HG02870 (cell line): ENCODE data around the gene E2F2.
A peak's percentile ranks its signal among the peaks of the same experiment; 100 is the strongest.

Experiments
- ATAC-seq: cut with Tn5 transposase; IDR thresholded peaks from one replicate; pipeline ENCODE4 v1.9.1; 2021; ENCODE audit warnings: mild to moderate bottlenecking, moderate library complexity; ENCODE audit not compliant: unreplicated experiment

The E2F2 gene

DNA sequence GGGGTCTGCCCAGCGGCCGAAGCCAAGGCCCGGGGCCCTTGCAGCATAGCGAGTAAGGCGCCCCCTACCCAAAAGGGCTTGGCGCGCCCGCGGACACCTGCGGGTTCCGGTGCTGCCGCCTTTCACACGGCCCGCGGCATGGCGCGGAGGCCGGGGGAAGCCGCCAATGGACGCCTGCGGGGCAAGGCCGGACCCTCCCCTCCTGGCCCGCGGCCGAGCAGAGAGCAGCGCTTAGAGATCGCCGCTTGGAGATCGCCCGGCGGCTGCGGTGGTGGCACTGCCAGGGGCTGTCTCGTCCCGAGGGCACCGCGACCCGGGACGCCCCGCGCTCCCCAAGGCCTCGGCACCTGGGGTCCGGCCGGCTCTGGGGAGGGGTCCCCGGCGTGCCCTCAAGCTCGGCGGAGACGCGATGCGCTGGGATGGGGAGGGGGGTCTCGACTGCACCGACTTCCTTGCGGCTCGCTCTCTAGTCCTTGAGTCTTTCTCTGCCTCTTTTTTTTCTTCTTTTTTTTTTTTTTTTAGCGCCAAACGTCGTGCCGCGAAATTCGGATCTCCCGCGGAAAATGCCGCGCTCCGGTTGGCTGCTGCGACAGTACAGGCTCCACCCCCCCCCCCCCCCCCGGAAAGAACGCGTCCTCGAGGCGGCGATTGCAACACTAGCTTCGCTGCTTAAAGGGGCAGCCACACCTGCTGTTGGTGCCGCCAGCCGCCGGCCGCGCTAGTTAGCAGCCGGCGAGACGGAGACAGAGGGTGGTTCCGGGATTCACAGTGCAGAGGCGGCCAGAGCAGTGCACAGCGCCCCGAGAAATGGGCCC, at the start of gene E2F2:
E2F2 (minus strand) TSS at position 487 of the 815 bp plus-strand sequence; CDS start at position 47, 440 bp downstream.
- peak; percentile 46 for ATAC-seq

DNA sequence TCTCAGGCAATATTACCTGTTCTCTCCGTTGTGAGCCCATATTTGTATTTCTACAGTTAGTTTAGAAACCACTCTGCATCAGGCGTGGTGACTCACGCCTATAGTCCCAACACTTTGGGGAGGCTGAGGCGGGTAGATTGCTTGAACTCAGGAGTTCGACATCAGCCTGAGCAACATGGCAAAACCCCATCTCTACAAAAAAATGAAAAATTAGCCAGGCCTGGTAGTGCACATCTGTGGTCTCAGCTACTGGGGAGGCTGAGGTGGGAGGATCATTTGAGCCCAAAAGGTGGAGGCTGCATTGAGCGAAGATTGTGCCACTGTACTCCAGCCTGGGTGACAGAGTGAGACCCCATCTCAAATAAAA, 47.9 kb upstream of the E2F2 start:
- ATAC-seq = no peak

DNA sequence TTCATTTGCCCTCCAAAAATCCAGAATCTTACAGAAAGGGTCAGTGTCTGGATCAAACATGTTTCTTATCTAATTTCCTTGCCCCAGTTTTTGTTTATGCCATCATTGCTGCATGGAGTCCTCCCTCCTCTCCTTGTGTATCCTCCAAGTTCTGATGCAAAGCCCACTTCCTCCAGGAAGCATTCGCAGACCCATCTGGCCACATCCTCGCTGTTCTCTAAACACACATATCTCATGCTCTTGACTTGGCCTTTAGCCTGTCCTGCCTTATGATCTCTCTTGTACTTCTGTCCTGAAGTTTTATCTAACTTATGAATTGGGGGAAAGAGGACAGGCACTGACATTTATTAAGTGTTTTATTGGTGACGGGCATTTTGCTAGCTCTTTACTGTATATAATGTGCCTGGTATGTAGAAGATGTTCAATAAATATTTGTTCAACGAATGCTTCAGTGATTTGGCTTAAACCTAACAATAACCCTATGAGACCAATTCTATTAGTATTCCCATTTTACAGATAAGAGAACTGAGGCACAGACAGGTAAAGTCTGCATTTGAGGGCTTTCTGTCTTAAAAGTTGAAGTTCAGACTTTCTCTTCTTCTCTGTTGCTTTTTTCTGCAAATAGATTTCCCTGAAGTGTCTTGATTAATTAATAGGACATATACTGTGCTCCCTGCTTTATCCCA, 47.4 kb upstream of the E2F2 start:
- no peak for ATAC-seq

- ATAC-seq = peak; percentile 78
Observed at GRCh38 chr1:23577056-23578004, 46.3 kb upstream of the E2F2 start.

DNA sequence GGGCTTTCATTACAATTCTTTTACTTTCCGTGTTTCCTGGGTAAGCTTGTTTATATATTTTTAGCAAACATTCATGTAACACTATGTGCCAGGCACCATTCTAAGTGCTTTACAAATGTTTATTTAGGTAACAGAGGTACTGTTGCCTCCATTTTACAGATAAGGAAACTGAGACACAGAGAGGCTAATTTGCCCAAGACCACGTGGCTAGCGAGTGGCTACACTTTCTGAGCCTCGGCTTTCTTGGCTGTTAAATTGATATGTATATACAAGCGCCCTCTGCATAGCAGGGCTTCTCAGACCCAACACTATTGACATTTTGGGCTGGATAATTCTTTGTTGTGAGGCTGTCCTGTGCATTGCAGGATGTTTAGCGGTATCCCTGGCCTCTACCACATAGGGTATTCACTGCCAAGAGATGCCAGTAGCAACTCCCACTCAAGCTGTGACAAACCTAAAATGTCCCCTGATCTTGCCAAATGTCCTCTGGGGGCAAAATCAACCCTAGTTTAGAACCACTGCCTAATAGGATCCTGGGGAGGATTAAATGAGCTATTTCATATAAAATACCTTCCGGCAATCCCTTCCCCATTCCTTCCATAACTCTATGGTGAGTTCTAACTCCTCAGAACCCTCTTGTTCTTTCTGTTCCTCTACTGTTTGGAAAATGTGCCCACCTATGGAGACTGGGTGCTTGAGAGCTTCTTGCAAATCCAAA, 45.5 kb upstream of the E2F2 start:
- ATAC-seq = no peak

- no peak for ATAC-seq
Observed at GRCh38 chr1:23575226-23575810, 44.3 kb upstream of the E2F2 start.

DNA sequence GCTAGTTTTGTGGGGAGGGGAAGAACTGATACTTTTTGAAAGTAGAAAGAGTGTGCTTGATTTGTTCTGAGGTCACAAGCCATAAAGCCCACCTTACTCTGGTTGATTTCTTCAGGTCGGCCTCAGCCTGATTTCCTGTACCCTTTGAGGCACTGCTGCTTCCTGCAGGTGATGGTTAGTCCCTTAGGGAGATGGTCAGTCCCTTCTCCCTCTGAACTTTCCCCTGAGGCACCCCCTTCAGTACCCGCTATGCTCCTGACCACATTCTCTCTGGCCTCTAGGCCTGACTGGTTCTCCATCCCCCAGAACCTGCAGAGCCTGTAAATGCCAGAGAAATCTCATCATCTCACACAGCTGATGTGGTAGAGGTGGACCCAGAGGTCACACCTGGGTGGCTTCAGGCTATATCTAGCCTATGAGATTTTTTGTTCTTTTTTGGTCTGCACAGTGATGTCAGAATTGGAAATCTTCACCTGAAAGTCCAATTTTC, 43.3 kb upstream of the E2F2 start:
- no peak for ATAC-seq

DNA sequence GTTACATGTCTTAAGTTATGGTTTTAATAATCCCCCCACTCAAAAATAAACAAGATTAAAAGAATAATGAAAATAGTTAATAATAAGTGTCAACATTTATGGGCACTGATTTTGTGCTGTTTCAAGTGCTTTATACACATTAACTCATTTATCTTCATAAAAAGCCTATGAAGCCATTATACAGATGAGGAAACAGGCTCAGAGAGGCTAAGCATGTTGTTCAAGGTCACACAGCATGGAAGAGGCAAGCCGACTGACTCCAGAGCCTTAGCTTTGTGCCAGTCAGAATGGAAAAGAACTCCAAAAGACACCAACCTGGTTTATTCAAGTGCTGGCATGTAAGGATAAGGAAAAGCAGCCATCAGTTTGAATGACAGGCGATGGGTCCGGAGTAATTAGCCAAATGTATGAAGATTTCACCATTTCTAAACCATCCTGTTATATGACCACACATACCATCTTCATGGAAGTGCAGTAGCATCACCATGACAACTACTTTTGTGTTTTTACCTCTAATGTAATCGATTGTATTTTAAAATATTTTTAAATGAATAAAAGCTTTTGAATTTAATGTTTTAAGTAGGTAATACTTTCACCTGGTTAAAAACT, 42.6 kb upstream of the E2F2 start:
- ATAC-seq = no peak

DNA sequence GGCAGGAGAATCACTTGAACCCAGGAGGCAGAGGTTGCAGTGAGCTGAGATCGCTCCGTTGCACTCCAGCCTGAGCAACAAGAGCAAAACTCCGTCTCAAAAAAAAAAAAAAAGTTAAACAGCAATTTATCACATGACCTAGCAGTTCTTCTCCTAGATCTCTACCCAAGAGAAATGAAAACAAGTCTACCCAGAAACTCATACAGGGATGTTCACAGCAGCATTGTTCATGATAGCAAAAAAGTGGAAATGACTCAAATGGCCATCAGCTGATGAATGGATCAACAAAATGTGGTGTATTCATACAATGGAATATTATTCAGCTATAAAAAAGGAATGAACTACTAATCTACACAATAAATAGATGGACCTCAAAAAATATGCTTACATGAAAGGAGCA, 40.4 kb upstream of the E2F2 start:
- ATAC-seq = no peak

DNA sequence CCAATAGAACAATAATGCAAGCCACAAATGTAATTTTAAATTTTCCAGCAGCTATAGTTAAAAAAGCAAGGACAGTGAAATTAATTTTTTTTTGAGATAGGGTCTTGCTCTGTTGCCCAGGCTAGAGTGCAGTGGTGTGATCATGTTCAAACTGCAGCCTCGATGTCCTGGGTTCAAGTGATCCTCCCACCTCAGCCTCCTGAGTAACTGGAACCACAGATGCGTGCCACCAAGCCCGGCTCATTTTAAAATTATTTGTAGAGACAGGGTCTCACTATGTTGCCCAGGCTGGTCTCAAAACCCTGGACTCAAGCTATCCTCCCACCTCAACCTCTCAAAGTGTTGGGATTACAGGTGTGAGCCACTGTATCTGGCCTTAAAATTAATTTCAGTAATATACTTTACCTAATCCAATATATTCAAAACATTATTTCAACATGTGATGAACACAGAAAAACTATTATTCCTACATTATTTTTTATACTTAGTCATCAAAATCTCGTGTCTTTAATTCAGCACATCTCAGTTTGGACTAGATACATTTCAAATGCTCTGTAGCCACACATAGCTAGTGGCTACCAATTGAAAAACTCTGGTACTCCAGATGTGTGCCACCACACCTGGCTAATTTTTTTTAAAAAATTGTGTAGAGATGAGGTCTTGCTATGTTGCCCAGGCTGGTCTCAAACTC, 39.1 kb upstream of the E2F2 start:
- ATAC-seq = no peak

GRCh38 chr1:23568608-23569383, 37.8 kb upstream of the E2F2 start:
- ATAC-seq = no peak

GRCh38 chr1:23567996-23568607, 37.1 kb upstream of the E2F2 start:
- no peak for ATAC-seq

- ATAC-seq = no peak
Observed at GRCh38 chr1:23567629-23567995, 36.6 kb upstream of the E2F2 start.

- no peak for ATAC-seq
Observed at GRCh38 chr1:23566304-23566703, 35.3 kb upstream of the E2F2 start.

DNA sequence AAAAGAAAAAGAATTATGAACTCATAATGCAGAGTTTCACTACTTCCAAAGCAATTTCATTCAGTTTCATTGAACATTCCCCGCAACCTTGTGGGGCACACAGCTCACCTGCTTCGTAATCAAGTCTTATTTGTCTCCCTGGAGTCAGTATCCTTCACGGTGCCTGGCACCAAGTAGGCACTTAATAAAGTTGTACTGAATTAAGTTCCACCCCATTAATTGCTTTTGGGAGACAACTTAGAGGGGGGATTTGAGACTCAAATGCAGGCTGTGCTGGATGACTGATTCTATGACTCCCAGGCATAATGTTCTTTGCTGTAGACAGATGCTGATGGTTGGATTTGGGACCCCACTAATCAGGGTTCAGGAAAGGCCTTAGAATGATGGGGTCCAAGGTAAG, 34.7 kb upstream of the E2F2 start:
- ATAC-seq = no peak

DNA sequence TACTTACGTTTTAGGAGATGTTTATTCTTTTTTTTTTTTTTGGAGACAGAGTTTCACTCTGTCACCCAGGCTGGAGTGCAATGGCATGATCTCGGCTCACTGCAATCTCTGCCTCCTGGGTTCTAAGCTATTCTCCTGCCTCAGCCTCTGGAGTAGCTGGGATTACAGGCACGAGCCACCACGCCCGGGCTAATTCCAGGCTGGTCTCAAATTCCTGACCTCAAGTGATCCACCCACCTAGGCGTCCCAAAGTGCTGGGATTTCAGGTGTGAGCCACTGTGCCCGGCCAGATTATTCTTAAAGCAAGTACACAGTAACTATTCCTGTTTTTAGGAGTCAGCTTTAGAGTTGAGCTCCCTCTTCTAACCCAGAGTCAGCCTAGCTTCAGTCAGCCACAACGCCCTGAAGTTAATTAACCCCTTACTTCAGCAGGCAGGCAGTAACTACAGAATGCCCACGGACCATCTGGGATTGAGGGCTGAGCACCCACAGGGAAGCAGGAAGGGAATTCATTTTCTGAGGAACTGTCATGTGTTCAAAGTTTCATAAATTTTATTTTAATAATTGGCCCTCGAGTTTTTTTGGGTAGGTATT, 33.6 kb upstream of the E2F2 start:
- ATAC-seq = no peak

DNA sequence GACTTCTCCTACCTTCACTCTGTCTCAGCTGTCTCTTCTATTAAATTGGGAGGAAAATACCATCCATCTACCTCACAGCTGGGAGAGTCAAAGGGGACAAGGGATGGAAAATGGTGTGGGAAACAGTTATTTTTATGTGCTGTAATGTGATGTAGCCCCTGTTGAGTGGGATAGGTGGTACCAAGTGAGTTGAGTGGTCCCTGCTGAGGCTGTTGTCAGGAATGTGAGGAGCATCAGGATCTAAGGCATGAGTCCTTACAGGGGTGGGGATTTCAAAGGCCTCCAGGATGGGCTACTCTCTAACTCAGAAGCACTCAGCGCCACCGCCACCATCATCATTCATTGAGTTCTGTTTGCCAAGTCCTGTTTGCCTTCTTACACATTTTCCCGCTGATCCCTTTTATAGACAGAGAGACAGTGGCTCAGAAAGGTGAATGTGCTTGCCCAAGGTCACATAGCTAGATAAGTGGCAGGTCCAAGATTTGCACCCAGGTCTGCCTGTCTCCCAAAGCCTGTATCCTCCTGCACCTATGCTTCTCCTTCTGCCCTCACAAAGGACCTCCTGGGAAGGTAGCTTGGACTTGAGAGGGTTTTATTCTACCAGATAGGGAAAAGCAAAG, 32.8 kb upstream of the E2F2 start:
- ATAC-seq = no peak
